Gastrocnemius medialis (tissue), 4 donors: ENCODE results near the gene ANKRD11.

Experiments used
- POLR2A ChIP-seq, 2 donors: fragments of 450-650 bp; IDR thresholded peaks; one replicate each; pipeline ENCODE4 v1.6.1; 2017; ENCODE audit warnings: antibody characterized with exemption in 2 of 2, mild to moderate bottlenecking in 2 of 2, moderate library complexity in 2 of 2
- TF ChIP-seq, protein P1 (sequence below), 5 experiments: fragments of 450-650 bp in 3 of 5; fragments of 200-600 bp in 2 of 5; sonication (generic) in 2 of 5; IDR thresholded peaks in 4 of 5; conservative IDR thresholded peaks in 1 of 5; 1 replicate in 4 of 5; 2 replicates in 1 of 5; pipeline ENCODE4 v1.5.1; 2016 to 2019; ENCODE audit warnings: antibody characterized with exemption in 5 of 5, mild to moderate bottlenecking in 3 of 5, moderate library complexity in 3 of 5

DNA sequence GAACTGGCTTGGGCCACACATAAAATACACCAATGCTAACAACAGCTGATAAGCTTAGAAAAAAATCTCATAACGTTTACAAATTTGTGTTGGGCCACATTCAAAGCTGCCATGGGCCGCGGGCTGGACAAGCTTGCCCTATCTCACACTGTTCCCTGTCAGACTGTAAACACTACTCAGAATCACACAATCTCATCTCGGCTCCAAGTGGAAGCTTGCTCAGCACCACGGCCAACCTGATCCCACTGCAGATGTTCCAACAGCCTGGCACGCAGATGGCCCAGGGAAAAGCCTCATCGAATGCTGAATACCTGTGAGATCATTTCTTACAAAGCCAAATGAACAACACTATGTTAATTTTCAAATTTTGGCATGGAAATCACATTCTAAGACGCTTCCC is 125.8 kb downstream of the ANKRD11 start:
- TF ChIP-seq, protein P1, sequence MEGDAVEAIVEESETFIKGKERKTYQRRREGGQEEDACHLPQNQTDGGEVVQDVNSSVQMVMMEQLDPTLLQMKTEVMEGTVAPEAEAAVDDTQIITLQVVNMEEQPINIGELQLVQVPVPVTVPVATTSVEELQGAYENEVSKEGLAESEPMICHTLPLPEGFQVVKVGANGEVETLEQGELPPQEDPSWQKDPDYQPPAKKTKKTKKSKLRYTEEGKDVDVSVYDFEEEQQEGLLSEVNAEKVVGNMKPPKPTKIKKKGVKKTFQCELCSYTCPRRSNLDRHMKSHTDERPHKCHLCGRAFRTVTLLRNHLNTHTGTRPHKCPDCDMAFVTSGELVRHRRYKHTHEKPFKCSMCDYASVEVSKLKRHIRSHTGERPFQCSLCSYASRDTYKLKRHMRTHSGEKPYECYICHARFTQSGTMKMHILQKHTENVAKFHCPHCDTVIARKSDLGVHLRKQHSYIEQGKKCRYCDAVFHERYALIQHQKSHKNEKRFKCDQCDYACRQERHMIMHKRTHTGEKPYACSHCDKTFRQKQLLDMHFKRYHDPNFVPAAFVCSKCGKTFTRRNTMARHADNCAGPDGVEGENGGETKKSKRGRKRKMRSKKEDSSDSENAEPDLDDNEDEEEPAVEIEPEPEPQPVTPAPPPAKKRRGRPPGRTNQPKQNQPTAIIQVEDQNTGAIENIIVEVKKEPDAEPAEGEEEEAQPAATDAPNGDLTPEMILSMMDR (IDR thresholded peaks at IDR 0.05 in 4 of 5, conservative IDR thresholded peaks at IDR 0.05 in 1 of 5), result no peak
- TF ChIP-seq POLR2A (IDR thresholded peaks at IDR 0.05), result no peak
